HG03064 (cell line): ENCODE data around the gene CCDC187.

Experiments
- ATAC-seq: cut with Tn5 transposase; IDR thresholded peaks from one replicate; pipeline ENCODE4 v1.9.1; 2021; ENCODE audit warnings: low read depth; ENCODE audit not compliant: unreplicated experiment

Gene CCDC187

GRCh38 chr9:136216541-136217244 lies 87.2 kb downstream of the CCDC187 start:
- ATAC-seq, result no peak

- no peak for ATAC-seq
Observed at GRCh38 chr9:136213733-136214132, 90.2 kb downstream of the CCDC187 start.

- ATAC-seq, result no peak
Observed at GRCh38 chr9:136212345-136212950, 91.4 kb downstream of the CCDC187 start.

DNA sequence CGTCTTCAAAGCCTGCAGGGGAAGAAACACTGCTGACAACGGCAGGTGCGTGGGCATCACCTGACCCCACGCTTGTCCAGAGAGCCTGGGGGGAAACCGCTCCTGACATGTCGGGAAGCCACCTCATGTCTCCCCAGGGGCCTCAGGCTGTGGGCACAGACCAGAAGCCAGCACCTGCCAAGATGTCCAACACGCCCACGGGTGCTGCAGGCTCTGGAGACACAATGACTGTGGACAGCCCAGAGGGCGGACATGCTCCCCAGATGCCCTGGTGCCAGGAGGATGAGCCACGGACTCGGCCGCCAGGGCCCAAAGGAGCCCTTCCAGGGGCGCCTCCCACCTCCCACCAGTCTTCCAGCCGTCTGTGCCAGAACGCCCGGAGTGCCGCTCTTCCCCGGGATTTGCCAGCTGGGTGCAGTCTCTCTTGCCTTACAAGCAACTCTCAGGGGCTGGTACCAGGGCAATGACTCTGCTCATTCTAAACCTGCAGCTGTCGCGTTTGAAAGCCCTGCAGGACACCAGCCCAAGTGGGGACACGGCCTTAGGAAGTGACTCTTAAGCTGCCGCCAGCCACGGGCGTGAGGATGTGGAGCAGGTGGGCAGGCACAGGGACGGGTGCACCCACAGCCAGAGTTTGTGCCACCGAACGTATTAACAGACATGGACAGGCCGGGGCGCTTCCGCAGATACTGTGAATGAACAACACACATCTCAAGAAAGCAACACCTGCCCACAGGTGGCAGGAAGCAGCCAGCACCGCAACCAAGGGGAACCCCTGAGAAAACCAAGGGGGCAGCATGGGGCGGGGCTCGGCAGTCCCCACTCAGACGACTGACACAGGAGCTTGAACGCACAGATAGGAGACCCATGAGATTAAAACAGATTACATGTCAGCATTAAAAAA lies 92.2 kb downstream of the CCDC187 start:
- ATAC-seq, result no peak

DNA sequence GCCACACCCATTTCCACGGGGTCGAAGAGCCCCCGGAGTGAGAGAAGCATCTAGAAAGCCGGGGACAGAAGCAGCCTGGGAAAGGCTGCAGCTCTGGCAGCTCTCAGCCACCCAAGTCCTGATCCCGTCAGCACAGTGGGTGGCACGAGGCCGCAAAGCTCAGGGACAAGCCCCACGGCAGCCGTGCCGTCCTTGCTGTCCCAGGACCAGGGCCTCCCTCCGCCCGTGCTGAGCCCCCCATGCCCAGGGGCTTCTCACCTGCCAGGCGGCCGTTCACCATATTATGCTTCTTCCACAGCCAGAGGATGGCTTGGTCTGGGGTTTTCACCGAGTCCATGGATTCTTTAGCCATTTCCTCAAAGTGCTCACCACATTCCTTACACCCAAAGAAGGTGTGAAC lies 92.9 kb downstream of the CCDC187 start:
- ATAC-seq, result no peak

DNA sequence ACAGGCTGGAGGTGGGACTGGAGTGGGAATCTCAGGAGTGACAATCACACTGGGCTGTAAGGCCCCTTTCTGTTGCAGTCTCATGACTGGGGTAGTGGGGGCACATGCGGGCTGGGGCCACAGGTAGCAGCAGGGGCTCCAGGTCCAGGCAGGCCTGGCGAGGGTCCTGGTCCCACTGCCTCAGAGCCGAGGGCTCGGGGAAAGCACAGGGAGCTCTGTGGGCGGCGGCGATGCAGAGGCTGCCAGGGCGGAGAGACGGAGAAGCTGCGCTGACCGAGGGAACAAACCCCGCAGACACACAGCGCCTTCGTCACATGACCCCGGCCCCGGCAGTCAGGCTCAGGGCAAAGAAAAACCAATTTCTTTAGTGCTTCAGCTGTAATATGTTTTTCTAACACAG lies 93.6 kb downstream of the CCDC187 start:
- no peak for ATAC-seq

DNA sequence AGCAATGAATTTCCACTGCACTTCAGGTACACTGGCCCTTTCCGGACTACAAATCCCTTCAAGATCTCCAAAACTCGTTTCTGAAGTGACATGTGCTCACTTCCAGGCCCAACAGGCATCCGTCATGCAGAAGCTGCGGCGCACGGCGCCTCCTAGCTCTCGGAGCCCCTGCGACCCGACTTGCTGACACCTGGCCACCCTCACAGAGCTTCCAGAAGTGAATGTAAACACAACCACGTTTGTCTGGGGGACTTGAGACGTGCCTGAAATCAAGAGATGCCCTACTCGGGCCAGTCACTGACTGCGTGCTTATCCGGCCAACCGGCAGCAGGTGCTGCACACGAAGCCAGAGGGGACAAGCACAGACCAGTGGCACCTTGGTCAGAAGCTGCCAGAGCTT lies 94.1 kb downstream of the CCDC187 start:
- ATAC-seq, result no peak

GRCh38 chr9:136209232-136209631 lies 94.7 kb downstream of the CCDC187 start:
- no peak for ATAC-seq

DNA sequence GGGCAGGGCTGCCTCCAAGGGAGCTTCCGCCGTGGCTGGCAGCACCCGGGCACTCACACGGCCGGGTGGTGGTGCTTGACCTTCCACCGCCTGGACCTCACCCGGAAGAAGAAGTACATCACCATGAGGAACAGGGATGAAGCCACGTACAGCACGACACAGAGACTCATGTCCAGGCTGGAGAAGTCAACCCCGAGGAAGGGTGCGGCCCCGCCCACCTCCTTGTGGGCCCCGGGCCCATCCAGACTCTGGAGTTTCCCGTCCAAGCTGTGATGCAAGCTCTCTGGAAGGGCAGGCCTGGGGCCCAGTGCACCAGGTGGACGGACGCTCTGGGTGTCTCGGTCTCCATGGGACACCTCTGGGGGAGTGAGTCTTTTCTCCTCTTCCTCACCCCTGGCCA lies 95.2 kb downstream of the CCDC187 start:
- no peak for ATAC-seq

- ATAC-seq, result no peak
Observed at GRCh38 chr9:136207616-136208015, 96.3 kb downstream of the CCDC187 start.

DNA sequence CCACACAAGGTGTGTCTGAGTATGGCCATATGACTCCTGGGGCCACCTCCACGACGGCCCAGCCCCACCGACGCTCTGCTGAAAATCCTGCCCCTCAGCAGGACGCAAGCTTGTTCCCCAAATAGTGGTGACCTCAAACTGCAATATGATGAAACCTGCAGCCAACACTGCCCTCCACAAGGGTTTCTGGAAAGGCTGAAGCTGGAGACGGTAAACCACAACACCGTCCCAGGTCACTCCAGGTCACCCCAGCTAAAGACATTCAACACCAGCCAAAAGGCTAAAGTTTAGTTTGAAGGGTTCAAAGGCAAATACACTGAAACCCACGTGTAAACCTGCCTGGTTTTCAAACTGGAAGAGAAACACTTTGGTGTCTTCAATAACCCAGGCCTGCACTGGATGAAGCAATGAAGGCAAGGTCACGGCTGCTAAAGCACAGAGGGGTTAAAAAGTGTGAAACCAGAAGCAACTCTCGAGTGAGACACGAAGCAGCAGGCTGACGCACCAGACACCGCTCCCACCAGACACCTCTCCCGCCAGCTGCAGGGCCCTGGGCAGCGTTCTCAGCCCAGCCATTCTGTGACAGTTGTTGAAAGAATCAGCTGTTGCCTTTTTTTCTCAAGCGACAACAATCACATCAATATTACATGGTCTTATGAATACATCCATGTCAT lies 97.2 kb downstream of the CCDC187 start:
- ATAC-seq, result no peak

DNA sequence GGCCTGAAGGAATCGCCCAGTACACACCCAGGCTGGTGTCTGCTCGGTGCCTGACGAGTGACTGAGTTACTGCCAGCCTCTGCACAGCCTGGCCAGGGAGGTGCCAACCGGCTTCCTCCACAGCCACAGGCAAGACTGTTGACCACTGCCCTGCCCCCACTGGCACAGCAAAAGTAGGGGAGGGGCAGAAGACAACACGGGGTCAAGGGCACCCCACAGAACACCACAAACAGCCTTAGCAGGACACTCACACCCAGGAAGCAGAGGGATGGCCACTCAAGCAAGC lies 98.2 kb downstream of the CCDC187 start:
- no peak for ATAC-seq

GRCh38 chr9:136204838-136205706 lies 98.8 kb downstream of the CCDC187 start, which contains the start of gene LHX3:
TSS of gene LHX3 (minus strand) at chr9:136205128. CDS start at chr9:136205012, 116 bp downstream.
- ATAC-seq, result no peak

GRCh38 chr9:136204145-136204805 lies 99.6 kb downstream of the CCDC187 start:
- ATAC-seq, result no peak

DNA sequence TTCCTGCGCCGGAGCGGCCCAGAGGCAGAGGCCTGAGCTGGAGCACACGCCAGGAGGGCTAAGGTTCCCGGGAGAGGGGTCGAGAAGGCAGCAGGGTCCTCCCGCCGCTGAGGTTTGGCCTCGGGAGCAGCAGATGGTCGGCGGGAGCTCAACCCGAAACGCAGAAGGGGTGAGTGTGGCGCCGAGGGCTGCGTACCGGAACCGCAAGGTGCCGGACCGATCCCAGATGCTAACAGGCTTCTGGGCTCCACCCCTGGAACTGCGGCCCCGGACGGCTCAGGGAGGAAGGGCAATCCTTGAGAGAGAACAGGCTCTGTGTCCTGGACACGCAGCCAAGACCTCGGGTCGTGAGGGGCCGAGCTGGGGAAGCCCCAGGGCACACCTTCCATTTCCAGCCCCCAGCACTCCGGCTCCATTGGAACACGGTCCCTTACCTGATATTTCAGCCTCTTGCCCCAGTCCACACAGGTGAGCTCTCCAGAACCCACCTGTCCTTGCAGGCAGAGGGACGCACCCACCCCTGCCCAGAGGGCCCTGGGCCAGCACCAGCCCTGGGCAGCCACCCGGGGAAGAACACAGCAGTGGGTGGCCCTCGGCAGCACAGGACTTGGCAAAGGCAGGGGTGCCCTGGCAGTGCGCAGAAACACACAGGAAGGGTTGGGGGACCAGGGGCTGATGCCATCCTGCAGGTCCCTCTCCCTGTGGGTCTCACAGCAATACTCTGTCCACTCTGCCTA lies 100.3 kb downstream of the CCDC187 start:
- ATAC-seq, result no peak

- no peak for ATAC-seq
Observed at GRCh38 chr9:136202454-136203407, 101.2 kb downstream of the CCDC187 start.

DNA sequence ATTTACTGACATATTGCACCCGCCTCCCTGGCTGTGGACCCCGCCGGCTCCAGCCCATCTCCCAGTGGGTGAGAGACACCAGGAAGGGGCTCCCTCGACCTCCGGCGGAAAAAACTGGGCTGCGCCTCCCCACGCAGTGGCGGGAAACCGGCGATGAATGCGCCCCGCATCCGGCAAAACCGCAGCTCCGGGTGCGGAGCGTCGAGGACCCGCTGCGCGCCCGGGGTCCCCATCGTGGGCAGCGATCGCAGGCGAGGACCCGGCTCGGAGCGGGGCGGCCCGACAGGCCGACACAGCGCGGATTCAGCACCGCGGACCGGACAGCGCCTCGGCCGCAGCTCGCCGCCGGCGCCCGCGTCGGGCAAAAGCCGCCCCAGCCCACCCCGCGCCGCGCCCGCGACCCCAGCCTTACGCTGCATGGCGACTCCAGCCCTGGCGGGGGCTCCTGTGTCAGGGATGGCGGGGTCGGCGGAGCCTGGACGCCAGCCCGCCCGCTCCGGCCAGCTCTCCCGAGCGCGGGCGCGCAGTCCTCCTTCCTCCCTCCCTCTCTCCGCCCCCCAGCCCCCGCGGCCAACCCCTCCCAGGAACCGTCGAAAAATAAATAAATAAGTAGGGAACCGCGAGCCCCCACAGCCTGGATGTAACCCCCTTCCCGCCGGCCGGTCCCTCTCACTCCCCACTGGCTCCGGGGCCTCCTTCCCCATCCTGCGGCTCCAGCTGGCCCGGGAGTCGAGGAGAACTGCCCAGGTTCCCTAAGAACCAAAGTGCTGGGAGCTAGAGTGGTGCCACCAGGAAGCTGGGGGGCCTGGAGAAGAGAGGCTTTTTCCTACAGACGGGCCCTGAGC lies 102.1 kb downstream of the CCDC187 start:
- no peak for ATAC-seq
